GM10248 (cell line): ENCODE data around the gene PLPPR4.
"Not testable (repeated sequence)": the region's sequence is repeated elsewhere in the genome, so short reads cannot be mapped to it uniquely, and the experiment has no call there.

Experiments
- CTCF ChIA-PET: fragments of 300-600 bp; sonication (Branson Sonifier 250); formaldehyde crosslinking; extraction: SDS; loops from one replicate; lab custom pipeline; 2021; ENCODE audit warnings: antibody characterized with exemption; lab: Yijun Ruan, JAX
- POLR2A ChIA-PET: fragments of 350-650 bp; sonication (Branson Sonifier 250); formaldehyde crosslinking; extraction: SDS; loops from one replicate; lab custom pipeline; 2020; ENCODE audit warnings: antibody characterized with exemption; lab: Yijun Ruan, JAX
- DNase-seq: peaks from one replicate; pipeline ENCODE4 v3.0.0; 2012; ENCODE audit errors: extremely low spot score
- CTCF ChIP-seq: IDR thresholded peaks from 2 replicates; pipeline ENCODE4 v1.5.1; 2012; ENCODE audit warnings: mild to moderate bottlenecking, low read depth; ENCODE audit errors: extremely low read depth, missing control alignments, control extremely low read depth

PLPPR4 gene

GRCh38 chr1:99271249-99271648 lies 7.0 kb downstream of the PLPPR4 start:
- DNase-seq, result no peak
- ChIA-PET CTCF (interaction anchor here (1.7 kb wide), 1 partner anchor 19 kb away, joined by 3 read pairs; no protein-coding TSS in a partner anchor), POLR2A (no interaction called here)
- no peak for TF ChIP-seq CTCF

DNA sequence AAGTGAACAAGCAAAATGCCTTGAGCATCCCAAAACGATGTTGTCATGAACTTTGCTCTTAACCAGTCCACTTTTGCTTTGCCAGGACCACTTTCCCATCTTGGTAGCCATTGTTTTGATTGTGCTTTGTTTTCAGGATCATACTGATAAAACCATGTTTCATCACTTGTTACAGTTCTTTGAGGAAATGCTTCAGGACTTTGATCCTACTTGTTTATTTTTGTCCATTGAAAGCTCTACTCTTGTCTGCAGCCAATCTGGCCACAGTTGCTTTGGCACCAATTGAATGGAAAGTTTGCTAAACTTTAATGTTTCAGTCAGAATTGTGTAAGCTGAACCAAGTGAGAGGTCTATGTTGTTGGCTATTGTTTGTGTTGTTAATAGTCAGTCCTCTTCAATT lies 12.8 kb downstream of the PLPPR4 start:
- no peak for TF ChIP-seq CTCF
- POLR2A ChIA-PET, result no interaction called here
- CTCF ChIA-PET, result interaction anchor here (1.2 to 1.4 kb wide), 2 partner anchors 13 to 20 kb away, joined by 3 to 4 read pairs; partner anchors contain the start of gene PLPPR4
- DNase-seq, result no peak

GRCh38 chr1:99279525-99279924 lies 15.2 kb downstream of the PLPPR4 start:
- no peak for DNase-seq
- CTCF ChIA-PET, result no interaction called here
- no peak for TF ChIP-seq CTCF
- POLR2A ChIA-PET, result no interaction called here

GRCh38 chr1:99281105-99281504 lies 16.8 kb downstream of the PLPPR4 start:
- DNase-seq, result no peak
- ChIA-PET POLR2A (no interaction called here), CTCF (no interaction called here)
- TF ChIP-seq CTCF, result no peak

GRCh38 chr1:99282536-99282935 lies 18.2 kb downstream of the PLPPR4 start:
- POLR2A ChIA-PET, result no interaction called here
- DNase-seq, result no peak
- CTCF ChIA-PET, result no interaction called here
- TF ChIP-seq CTCF, result no peak

GRCh38 chr1:99283521-99283920 lies 19.2 kb downstream of the PLPPR4 start:
- POLR2A ChIA-PET, DNase-seq, CTCF ChIA-PET: not testable (repeated sequence)

GRCh38 chr1:99292886-99293285 lies 28.6 kb downstream of the PLPPR4 start:
- CTCF ChIA-PET, result no interaction called here
- no peak for DNase-seq
- POLR2A ChIA-PET, result no interaction called here
- no peak for TF ChIP-seq CTCF
